Measurements from ENCODE around the gene NYAP1.
"Not testable (repeated sequence)": the region's sequence is repeated elsewhere in the genome, so short reads cannot be mapped to it uniquely, and the experiment has no call there.

DNA sequence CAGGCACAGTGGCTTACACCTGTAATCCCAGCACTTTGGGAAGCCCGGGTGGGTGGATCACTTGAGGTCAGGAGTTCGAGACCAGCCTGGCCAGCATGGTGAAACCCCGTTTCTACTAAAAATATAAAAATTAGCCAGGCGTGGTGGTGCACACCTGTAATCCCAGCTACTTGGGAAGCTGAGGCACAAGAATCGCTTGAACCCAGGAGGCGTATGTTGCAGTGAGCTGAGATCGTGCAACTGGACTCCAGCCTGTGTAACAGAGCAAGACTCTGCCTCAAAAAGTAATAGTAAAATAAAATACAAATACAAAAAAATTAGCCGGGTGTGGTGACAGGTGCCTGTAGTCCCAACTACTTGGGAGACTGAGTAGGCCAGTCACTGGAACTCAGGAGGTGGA, 45.0 kb upstream of the NYAP1 start:
- TF ChIP-seq POLR2AphosphoS5, POLR2A (IDR thresholded peaks at IDR 0.05): not testable (repeated sequence)

All from breast epithelium (tissue), 3 donors.